ENCODE measurements around the gene NTM.

NTM gene

DNA sequence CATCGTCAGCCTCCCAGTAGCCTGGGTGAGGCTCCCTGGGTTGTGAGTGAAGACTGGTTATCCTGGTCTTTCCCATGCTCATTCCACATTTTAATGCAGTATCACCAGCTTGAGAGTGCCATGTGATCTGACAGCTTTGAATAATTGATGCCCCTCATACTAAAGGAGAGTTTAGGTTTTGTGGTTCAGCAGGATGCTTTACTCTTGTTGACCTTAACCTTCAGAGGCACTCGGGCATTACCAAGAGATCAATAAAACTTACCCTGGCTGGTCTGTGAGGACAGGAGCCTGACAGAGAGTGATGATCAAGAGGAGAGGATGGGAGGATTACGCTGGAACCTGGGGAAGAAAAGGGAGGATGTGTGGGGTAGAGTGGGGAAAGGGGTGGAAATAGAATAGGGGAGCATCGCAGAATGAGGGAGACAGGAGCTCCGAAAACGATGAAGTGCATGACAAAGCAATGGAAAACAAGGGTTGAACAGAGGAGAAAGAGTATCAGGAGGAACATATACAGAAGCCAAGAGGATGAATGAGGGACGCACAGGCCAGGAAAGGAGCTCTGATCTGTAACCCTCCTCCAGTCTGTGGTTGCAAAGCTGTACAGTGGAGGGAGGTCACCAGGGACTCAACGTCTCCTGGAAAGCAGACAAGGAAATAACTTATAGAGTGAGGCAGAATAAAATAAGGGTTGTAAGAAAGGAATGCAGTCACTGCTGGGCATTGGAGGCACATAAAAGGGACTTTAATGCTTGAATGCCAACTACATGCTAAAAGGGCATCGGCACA is 594.5 kb downstream of the NTM start:
- DNase-seq (ENCODE audit: low spot score): no peak

DNA sequence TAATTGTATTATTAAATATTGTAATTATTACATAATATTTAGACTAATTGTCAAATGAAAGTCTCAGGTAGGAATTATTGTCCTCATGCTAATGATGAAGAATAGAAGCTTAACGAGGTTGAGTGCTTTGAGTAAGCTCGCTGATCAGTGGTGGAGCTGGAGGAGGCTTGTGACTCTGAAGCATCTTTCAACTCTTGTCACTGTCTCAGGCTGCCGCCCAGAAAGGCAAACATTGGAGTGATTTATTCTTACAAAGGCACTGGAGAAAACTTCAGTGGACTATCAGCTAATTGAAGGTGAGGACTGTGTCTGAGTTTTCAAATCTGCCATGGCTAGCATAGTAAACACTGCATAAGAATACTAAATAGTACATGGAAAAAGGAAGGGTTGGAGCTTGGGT is 595.1 kb downstream of the NTM start:
- no peak for DNase-seq (ENCODE audit: low spot score)

DNA sequence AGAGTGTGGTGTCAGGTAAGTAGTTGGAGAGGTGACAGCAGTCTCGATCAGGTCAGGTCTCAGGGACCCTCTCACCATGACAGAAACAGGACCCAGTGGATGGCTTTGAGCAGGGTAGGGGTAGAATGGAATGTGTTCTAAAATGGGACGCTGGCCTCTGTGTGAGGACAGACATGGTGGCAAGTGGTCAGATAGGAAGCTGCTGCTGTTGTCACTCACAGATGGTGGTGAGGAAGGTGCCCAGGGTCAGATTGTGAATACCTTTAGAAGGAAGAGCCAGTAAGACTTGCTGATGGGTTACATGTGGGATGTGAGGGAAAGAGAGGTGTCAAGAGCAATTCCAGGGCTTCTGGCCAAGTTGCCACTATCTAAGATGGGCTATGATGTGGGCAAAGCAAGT is 596.3 kb downstream of the NTM start:
- no peak for DNase-seq (ENCODE audit: low spot score)

DNA sequence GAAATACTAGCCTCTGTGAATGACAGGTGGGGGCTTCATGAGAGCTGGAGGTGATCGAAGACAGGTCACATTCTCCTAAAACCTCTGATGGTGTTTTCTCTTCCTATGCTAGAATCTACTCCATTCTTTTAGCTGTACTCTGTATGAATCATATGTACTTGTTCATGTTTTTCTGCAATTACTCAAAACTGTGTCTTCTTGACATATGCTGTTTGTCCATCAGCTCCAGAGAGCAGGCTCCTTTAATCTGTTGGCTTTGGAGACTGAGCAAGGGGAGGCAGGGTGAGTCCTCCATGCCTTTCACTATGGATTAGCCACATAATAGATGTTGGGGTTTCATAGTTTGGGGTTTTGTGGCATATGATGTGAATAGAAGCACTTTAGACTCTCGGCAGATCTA is 598.8 kb downstream of the NTM start:
- no peak for DNase-seq (ENCODE audit: low spot score)

DNA sequence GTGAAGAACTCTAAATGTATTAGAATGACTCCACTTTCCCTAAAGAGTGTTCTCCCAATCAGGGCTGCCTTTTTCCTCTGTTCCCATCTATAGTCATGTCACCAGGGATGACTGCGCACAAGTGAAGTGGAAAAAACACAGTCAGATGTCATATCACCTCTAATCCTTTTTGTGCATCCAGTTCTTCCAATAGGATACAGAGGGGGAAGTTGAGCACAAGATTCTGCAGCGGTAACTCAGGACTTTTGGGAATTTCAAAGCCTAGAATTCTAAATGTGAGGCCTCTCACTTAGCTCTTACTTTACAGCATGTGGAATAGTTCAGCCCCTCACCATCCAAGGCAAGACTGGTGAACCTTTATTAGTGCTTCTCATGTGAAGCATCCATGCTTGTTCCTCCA is 602.6 kb downstream of the NTM start:
- DNase-seq (ENCODE audit: low spot score): no peak

DNA sequence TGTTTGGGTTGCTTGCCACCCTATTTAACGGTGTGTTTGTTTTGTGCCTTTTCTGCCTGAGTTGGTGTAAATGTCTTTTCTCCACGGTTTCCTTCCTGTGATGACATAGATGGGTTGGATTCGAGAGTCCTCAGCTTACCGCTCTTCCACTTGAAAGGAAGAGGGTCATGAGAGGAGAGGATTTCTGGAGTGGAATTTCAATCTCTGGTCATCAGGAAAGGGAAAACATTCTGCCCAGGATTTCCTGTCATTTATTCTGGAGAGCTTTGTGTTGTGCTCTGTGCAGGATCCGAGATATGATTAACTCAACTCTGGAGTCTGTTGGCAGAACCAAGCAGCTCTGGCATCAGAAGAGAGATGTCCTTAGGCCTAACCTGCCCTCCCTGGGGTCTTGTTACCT is 605.2 kb downstream of the NTM start:
- no peak for DNase-seq (ENCODE audit: low spot score)

DNA sequence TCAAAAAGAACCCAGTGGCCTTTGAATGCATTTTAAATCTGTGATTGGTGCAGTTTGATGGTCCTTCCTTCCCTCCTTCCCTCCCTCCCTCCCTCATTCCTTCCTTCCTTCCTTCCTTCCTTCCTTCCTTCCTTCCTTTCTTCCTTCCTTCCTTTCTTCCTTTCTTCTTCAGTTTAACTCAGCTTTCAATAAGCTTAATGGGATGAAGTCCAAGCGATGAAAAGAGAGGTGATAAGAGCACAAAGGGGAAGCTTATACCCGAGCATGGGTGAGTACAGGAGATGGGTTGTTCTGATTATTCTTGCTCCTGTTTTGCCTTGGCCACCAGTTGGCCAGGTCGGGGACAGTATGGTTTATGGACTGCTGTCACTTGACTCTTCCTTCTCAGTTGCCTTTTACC is 605.6 kb downstream of the NTM start:
- no peak for DNase-seq (ENCODE audit: low spot score)

DNA sequence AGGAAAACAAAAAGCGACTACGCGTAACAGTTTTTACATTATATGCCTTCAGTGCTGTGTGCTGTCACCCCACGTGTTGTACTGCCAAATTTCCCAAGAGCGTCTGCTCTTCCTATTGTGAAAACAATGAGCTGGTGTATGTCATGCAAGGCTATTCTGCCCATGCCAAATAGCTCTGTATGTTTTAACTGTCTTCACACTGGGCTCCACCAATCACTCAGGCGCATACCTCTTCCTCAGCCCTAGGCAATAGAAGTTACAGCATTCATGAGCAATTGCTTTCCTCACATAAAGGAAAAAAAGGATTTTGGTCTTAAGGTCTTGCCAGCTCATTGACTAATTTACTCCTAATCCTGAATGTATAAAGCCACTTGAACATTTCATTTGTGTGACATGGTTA is 606.8 kb downstream of the NTM start:
- DNase-seq (ENCODE audit: low spot score): peak; percentile 19

DNA sequence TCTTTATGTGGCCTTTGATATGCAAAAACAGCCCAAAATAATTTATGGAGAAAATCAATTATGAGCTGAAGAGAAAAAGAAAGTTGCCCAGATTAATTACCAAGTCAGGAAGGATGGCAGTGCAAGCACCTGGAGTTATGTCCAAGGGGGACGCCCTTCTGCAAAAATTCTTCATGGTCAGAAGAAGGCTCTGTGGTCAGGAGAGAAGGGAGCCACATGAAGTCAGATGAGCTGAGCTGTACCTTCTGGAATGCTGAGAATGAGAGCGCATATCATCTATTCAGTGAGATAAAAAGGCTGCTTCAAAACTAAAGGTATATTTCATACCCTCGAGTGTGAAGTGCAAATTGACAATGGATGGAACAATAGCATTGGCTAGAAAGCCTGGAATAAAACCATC is 607.4 kb downstream of the NTM start:
- DNase-seq (ENCODE audit: low spot score): no peak

DNA sequence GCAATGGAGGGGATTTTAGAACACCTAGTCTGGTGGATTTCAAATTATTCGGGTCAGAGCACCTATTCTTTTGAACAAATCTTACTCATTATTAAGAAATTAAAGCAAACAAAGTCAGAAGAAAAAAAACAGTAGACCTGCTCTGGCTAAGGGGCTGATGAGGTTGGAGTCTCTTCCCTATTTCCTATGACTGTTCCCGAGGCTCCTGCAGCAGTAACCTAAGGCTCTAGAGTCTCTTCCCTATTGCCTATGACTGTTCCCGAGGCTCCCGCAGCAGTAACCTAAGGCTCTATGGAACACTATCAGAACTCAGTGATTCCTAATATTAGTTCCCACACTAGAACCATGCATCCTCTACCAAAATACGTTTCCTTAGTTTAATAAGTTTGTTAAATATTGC is 607.9 kb downstream of the NTM start:
- DNase-seq (ENCODE audit: low spot score): no peak

DNA sequence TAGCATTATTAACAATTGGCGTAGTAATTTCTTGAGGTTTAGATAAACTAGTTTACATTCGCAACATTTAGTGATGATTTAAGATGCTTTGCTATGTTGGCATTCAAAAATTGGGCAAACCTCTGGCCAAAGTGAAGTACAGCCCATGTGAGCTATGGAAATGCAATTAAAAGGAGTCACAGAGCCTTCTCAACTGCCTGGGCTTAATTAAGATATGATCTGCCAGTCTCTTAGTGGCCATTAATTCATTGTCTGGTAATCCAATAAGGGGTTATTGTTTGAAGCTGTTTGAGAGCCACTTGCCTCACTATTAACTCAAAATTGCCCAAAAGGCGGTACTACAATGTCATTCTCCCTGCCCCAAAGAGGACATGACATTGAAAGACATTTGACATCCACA is 608.9 kb downstream of the NTM start:
- no peak for DNase-seq (ENCODE audit: low spot score)

DNA sequence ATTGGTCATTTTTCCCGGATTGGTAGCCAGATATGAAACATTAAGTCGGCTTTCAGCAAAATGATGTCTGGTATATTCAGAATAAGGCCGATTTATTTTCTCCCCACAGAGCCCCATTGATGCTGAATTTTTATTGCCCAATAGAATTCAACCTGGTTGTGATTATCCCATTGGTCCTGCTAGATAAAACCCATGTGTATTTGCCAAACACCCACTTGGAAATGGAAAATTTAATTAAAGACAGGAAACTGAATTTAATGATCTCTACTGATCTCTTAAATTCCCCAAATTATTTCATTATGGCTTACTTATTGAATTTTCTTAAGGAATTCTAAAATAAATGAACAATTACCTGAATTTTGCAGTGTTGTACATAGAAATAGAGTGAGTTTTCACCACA is 609.8 kb downstream of the NTM start:
- no peak for DNase-seq (ENCODE audit: low spot score)

DNA sequence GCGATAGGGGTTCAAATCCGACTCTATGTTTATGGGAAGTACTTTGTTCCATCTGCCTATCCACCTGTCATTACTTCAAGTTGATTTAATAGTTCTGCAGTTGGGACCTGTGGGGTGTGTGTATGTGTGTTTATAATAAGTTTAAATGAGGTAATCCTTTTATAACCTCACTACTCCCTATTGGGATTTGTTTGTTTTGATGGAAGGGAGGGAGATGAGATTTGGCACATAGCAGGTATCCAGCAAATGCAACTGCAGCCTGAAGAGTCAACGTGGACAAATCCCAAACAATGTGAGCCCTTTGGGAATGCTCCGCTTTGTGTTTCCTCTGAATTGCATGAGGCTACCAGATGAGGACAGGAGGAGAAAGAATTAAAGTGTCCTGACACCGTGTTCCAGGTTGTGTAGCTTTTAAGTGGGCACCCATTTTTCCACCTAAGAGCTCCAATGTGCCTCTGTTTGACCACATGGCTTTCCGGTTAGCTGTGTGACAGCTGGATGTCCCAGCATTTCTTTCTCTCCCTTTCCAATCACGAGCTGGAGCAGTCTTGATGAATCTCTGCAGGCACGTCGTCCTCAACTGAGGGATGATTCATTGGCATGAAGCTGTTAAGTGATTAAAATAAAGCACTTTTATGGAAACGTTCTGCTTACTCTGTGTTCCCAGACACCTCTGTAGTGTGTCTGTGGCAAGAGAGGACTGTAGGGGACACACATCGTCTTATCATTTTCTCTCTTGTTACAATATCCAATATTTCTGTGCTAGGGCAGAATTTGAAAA is 610.7 kb downstream of the NTM start:
- no peak for DNase-seq (ENCODE audit: low spot score)

DNA sequence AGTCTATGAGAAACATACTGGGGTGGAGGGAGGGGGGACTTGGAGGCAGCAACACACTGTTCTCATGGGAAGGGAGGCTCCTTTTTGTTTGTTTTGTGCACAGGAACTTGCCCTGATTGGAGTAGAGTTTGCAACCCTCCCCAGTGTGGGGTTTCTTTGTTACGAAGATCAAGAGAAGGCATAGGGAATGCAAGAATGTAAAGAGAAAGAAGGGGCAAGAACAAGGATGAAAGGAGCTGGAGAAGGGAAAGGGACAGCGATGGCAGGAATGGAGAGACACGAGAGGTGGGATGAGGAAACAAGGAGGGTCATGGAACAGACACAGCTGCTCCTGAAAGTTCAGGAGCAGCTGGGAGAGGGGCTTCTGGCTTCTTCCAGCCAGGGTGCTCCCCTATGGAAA is 611.7 kb downstream of the NTM start:
- DNase-seq (ENCODE audit: low spot score): peak; percentile 75

DNA sequence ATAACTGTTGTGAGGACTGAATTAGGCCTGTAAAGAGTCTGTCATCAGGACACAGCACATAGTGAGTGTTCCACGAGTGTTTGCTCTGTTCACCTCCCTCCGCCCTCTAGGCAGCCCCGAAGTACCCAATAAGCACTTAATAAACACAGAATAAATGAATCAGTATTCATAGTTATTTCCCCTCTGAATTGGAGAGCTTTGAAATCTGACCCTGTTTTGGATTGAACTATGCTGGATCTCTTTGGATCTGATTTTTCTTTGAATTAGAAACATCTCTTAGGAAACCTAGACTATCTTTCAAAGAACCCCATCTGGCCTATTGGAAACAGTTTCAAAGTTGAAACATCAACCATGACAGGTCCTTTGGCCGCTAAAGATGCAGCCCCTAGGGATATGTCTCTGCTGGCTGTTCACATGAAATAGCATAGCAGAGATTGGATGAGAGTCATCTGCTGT is 615.5 kb downstream of the NTM start:
- DNase-seq (ENCODE audit: low spot score): no peak

DNA sequence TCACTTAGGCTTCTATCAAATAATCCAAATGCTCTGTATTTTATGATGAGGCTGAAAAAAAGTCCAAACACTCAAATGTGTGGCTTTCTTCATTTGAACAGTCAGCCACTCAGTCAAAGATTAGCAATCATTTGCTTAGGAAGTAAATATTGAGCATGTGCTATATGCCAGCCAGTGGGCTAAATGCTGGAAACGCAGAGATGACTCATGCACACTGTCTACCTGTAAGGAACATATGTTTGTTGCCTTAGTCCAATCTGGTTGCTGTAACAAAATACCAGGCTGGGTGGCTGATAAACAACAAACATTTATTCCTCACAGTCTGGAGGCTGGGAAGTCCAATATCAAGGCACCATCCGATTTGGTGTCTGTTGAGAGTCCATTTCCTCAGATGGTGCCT is 617.3 kb downstream of the NTM start:
- no peak for DNase-seq (ENCODE audit: low spot score)

DNA sequence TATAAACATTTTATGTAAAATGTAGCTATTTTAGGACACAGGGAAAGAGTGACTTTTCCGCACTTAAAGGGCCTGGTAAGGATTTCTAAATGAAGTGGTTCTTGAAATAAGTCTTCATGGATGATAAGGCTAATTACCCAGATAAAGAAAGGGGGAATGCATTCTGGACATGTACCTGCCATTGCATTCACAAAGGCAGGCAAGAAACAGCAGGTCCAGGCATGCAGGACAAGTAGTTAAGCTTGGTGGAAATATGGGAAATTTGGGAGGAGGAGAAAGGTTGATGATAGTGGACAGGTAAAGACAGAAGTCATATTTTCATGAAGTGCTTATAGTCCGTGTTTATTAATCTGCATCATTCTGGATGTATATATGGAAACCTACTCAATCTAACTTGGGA is 621.2 kb downstream of the NTM start:
- DNase-seq (ENCODE audit: low spot score): no peak

DNA sequence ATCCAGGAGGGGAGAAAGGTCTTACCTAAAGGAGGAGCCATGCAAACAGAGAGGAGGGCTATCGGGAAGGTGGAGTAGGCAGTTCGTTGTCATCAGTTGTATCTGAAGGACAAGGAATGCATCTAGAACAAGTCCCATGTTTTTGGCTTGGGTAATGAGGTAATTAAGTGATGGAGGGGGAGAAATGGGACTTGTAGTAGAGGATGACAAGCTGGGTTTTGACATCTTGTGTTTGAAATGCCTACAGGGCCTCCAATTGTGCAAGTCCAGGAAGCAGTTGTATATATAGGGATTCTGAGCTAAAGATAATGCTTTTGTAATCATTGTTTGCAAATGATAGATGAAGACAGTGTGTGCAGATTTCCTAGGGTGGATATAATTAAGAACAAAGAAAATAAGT is 622.8 kb downstream of the NTM start:
- no peak for DNase-seq (ENCODE audit: low spot score)

DNA sequence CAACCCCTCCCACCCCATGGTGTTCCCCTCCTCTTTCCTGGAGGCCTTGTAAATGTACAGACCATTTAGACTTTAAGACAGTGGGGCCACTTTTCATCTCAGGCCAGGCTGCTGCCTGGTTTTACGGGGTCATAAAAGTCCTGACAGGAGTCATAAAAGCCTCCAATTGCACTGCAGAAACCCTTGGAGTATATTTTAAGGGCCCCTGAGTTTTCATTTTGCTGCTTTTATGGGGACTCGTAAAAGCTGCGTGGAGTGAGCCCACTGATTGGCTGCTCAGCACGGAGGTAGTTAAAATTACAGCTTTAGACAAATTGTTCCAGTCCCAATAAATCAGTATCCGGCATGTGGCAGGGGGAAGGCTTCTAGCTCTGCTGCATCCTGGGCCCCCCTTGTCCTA is 627.6 kb downstream of the NTM start:
- no peak for DNase-seq (ENCODE audit: low spot score)

DNA sequence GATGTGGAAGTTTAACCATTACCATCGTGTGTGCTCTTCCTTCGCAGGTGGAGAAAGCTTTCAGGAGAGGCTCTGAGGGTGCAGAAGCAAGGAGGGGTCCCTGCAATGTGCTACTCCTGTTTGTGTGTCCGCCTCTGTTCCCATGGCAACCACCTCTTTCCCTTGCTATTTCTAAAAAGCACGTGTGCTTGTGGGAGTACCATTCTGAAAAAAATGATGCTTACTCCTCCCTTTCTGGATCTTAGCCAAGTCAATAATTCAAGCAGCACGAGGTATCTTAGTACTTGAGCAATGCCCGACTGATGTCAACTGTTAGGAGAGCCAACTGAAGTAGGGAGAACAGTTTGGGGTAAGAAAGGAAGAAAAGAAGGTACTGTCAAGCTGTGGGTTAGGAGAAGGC is 628.7 kb downstream of the NTM start:
- DNase-seq (ENCODE audit: low spot score): no peak

DNA sequence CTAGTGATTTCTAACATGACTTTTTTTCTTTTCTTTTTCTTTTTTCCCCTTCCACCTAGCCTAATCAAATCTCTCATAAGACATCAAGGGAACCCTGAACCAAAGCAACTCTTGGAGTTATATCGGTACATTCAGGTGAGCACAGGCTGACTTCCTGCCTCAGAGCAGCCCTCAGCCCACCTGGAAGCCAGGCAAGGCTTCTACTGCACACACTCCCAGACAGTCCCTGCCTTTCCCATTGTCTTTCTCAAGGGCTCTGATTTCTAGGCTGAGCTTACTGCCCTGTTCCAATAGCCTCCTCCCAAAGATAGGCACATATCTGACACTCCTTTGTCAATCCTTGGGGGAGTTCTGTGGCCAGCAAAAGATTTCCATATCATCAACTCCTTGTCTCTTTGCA is 629.5 kb downstream of the NTM start:
- no peak for DNase-seq (ENCODE audit: low spot score)

DNA sequence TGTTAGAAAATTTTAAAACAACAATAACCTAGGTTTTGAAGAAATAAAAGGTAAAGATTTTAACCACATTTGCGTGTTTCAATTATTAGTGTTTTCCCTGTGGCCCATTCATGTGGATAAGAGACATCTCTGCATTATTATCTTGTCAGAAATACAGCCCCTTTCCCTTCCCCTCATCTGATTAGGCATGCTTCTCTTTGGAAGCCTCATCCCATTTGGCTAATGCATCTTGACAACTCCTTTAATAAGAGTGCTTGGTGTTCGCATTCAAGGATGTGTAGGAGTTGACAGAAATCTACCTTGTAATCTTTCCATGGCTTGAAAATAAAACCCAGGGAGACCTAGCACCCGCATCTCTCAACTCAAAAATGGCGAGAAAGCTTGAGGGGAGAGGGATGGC is 635.5 kb downstream of the NTM start:
- DNase-seq (ENCODE audit: low spot score): no peak

DNA sequence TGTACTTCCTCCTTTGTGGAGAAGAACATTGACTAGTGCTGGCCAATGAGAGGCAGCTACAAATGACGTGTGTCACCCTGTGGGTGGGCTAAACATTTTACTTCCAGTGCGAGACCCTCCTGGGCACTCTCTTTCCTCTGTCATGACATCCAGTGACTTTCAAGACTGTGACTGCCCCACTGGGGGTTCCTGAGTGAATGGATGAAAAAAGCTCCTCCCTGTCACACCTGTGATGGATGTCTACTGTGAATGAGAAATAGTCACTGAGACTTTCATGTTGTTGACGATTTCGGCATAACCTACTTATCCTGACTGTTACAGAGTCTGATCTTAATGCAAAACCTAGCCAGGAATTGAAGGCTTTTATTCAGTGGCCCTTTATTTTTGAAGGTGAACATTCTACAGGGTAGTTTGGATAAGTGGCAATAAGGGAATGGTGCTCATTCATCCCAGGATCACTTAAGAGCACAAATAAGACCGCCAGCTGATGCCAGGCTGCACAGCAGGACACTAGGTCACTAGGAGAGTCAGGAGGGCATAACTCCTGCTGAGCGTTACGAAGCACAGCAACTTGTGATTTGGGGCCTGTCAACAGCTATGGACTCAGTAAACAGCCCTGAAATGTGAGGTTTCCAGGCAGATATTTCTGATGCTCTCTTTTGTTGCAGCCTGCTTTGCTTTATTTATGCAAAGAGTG is 636.6 kb downstream of the NTM start:
- DNase-seq (ENCODE audit: low spot score): no peak

All from iPS-NIHi11 (cell line).